ENCODE measurements around the gene EXOC4.

The EXOC4 gene

DNA sequence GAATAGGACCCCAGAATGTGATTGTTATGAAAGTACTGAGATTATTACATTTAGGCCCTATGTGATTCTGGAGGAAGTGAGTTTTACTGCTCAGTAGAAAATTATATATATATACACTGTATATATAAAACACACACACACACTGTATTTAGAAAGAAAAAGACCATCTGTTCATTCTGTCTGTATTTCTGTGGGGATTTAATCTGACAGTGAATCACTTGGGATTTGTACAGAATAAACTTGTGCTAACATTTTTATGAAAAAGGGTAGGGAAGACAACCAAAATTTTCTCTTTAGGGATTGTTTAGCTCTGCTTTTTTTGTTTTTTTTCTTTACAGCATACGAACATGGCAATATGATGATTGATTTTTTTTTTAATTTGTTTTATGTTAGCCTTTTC is 142.7 kb downstream of the EXOC4 start:
- no peak overlapping the region for H3K9ac ChIP-seq (ENCODE audit: low read length)
- no peaks in the 10 kb centered on the region for H3K9me3 ChIP-seq (ENCODE audit: low read length)
- H3K27me3 ChIP-seq (ENCODE audit: control insufficient read depth in 1 of 2, insufficient read depth in 2 of 2, low read length in 2 of 2): no peaks in the 10 kb centered on the region
- H3K36me3 ChIP-seq (ENCODE audit: insufficient read depth, low read length): no peaks in the 10 kb centered on the region
- no peak overlapping the region for H3K27ac ChIP-seq (ENCODE audit: low read depth, low read length)
- peaks cover under 1% of the 10 kb centered on the region for H3K4me1 ChIP-seq (ENCODE audit: insufficient read depth, low read length)
- H3K4me3 ChIP-seq (ENCODE audit: low read depth in 1 of 2, low read length in 2 of 2): no peak overlapping the region

GRCh38 chr7:133398506-133398905 is 145.6 kb downstream of the EXOC4 start:
- Histone ChIP-seq H3K27ac (ENCODE audit: low read depth, low read length) (no peak overlapping the region), H3K36me3 (ENCODE audit: insufficient read depth, low read length) (no peaks in the 10 kb centered on the region), H3K4me3 (ENCODE audit: low read depth in 1 of 2, low read length in 2 of 2) (no peak overlapping the region), H3K4me1 (ENCODE audit: insufficient read depth, low read length) (peaks cover 10% of the 10 kb centered on the region), H3K9ac (ENCODE audit: low read length) (no peak overlapping the region), H3K9me3 (ENCODE audit: low read length) (no peaks in the 10 kb centered on the region), H3K27me3 (ENCODE audit: control insufficient read depth in 1 of 2, insufficient read depth in 2 of 2, low read length in 2 of 2) (no peaks in the 10 kb centered on the region)

DNA sequence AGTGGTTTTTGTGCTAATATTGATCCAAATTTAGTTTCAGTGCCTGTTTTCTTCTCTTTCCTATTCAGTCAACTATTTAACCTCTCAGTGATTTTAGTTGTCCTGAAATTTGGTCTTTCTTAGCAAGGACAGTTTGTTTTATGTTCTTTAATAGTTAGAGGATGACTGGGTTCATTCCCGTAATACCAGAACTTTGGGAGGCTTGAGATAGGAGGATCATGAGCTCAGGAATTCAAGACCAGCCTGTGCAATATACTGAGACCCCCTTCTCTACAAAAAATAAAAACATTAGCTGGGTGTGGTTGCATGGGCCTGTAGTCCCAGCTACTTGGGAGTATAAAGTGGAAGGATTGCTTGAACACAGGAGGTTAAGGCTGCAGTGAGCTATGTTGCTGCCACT is 148.3 kb downstream of the EXOC4 start:
- no peak overlapping the region for H3K9ac ChIP-seq (ENCODE audit: low read length)
- no peaks in the 10 kb centered on the region for H3K27me3 ChIP-seq (ENCODE audit: control insufficient read depth in 1 of 2, insufficient read depth in 2 of 2, low read length in 2 of 2)
- H3K9me3 ChIP-seq (ENCODE audit: low read length): no peaks in the 10 kb centered on the region
- no peak overlapping the region for H3K27ac ChIP-seq (ENCODE audit: low read depth, low read length)
- no peaks in the 10 kb centered on the region for H3K36me3 ChIP-seq (ENCODE audit: insufficient read depth, low read length)
- peaks cover 10% of the 10 kb centered on the region for H3K4me1 ChIP-seq (ENCODE audit: insufficient read depth, low read length)
- H3K4me3 ChIP-seq (ENCODE audit: low read depth in 1 of 2, low read length in 2 of 2): no peak overlapping the region

DNA sequence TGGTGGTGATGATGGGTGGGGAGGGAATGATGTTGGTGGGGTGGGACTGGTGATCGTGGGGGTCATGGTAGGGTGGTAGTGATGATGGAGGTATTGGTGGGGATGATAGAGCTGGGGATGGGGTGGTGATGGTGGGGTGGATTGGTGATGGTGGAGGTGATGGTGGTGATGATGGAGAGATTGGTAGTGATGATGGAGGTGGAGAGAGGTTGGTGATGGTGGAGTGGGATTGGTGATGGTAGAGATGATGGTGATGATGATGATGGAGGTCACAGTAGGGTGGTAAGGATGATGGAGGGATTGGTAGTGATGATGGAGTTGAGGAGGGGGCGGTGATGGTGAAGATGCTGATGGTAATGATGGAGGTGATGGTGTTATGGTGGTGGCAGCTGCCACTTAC is 155.3 kb downstream of the EXOC4 start:
- Histone ChIP-seq H3K4me3 (ENCODE audit: low read depth in 1 of 2, low read length in 2 of 2) (no peak overlapping the region), H3K4me1 (ENCODE audit: insufficient read depth, low read length) (no peaks in the 10 kb centered on the region), H3K27ac (ENCODE audit: low read depth, low read length) (no peak overlapping the region), H3K9me3 (ENCODE audit: low read length) (no peaks in the 10 kb centered on the region), H3K27me3 (ENCODE audit: control insufficient read depth in 1 of 2, insufficient read depth in 2 of 2, low read length in 2 of 2) (no peaks in the 10 kb centered on the region), H3K9ac (ENCODE audit: low read length) (no peak overlapping the region), H3K36me3 (ENCODE audit: insufficient read depth, low read length) (no peaks in the 10 kb centered on the region)

DNA sequence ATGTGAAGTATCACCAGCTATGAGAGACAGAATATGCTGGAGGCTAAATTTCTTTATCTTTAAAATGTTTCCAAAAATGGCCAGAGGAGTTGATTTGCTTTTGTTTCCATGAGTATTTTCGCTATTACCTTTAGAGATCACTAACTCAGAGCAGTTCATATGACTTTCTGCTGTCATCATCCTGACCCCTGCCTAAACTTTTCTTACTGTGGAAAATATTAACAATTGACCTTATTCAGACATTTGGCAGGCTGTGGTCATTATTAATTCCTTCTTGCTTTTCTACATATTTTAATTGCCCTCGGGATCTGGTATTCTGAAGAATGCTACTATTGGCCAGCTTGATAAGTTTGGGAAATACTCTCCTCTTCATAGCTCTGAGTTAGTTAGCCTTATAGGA is 156.5 kb downstream of the EXOC4 start:
- no peak overlapping the region for H3K27ac ChIP-seq (ENCODE audit: low read depth, low read length)
- H3K27me3 ChIP-seq (ENCODE audit: control insufficient read depth in 1 of 2, insufficient read depth in 2 of 2, low read length in 2 of 2): no peaks in the 10 kb centered on the region
- no peaks in the 10 kb centered on the region for H3K4me1 ChIP-seq (ENCODE audit: insufficient read depth, low read length)
- no peak overlapping the region for H3K4me3 ChIP-seq (ENCODE audit: low read depth in 1 of 2, low read length in 2 of 2)
- H3K9me3 ChIP-seq (ENCODE audit: low read length): no peaks in the 10 kb centered on the region
- no peaks in the 10 kb centered on the region for H3K36me3 ChIP-seq (ENCODE audit: insufficient read depth, low read length)
- H3K9ac ChIP-seq (ENCODE audit: low read length): no peak overlapping the region

DNA sequence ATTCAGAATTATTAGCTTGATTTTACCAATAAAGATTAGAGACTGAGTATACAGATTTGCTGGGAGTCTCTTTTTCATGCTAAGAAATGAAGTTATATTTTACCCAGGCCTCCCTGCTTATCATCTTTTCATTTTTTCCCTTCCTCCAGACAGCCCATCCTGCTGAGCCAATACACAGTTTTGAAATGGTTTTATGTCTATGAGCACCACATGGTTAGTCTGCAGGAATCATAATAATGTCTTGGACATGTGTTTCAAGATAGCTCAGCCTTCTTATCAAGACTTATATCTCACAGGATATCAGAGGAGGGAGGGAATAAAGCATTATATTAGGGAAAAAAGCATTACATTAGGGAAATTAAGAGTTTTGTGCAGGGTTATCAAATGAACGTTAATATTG is 157.1 kb downstream of the EXOC4 start:
- no peak overlapping the region for H3K4me3 ChIP-seq (ENCODE audit: low read depth in 1 of 2, low read length in 2 of 2)
- no peak overlapping the region for H3K27ac ChIP-seq (ENCODE audit: low read depth, low read length)
- H3K4me1 ChIP-seq (ENCODE audit: insufficient read depth, low read length): no peaks in the 10 kb centered on the region
- no peaks in the 10 kb centered on the region for H3K27me3 ChIP-seq (ENCODE audit: control insufficient read depth in 1 of 2, insufficient read depth in 2 of 2, low read length in 2 of 2)
- H3K9ac ChIP-seq (ENCODE audit: low read length): no peak overlapping the region
- H3K9me3 ChIP-seq (ENCODE audit: low read length): no peaks in the 10 kb centered on the region
- H3K36me3 ChIP-seq (ENCODE audit: insufficient read depth, low read length): no peaks in the 10 kb centered on the region

DNA sequence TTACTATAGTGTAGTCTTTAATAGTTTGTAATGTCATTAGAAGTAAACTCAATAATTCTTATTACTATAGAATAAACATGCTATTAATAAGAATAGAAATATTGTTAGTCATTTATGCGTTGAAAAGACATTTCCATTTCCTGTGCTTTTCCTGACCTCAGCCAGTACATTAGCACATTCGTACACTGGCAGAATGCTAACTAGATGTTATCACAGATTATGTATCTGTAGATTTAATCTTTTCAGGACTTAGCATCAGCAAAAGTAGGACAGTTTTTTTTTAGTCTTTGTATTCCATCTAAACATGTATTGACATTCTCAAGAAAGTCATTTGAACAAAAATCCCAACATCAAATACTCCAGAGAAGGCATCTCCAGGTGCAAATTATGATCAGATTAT is 158.5 kb downstream of the EXOC4 start:
- Histone ChIP-seq H3K36me3 (ENCODE audit: insufficient read depth, low read length) (no peaks in the 10 kb centered on the region), H3K27ac (ENCODE audit: low read depth, low read length) (no peak overlapping the region)

DNA sequence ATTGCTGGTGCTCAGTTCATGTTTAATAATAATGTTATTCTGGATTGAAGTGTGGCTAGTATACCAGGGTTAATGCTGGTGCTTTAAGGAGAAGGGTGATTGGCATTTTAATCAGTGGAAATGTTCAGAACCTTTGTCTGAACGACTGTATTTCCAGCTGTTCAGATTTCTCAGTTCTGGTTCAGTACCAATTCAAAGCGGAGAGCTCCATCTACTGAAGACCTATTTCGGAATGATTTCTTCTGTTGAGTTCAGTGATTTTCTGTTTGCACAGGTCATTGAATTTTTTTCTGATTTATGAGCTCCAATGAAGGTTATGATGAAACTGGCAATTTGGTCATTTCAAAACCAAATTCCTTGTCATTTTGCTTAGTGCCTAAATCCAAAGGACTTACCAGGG is 160.1 kb downstream of the EXOC4 start:
- Histone ChIP-seq H3K36me3 (ENCODE audit: insufficient read depth, low read length) (no peaks in the 10 kb centered on the region), H3K4me1 (ENCODE audit: insufficient read depth, low read length) (no peaks in the 10 kb centered on the region), H3K4me3 (ENCODE audit: low read depth in 1 of 2, low read length in 2 of 2) (no peak overlapping the region), H3K27ac (ENCODE audit: low read depth, low read length) (no peak overlapping the region), H3K9me3 (ENCODE audit: low read length) (no peaks in the 10 kb centered on the region), H3K27me3 (ENCODE audit: control insufficient read depth in 1 of 2, insufficient read depth in 2 of 2, low read length in 2 of 2) (no peaks in the 10 kb centered on the region), H3K9ac (ENCODE audit: low read length) (no peak overlapping the region)

More for the DNA sequence above, 158.5 kb downstream of the EXOC4 start:
- Histone ChIP-seq H3K27me3 (ENCODE audit: control insufficient read depth in 1 of 2, insufficient read depth in 2 of 2, low read length in 2 of 2) (no peaks in the 10 kb centered on the region), H3K9me3 (ENCODE audit: low read length) (no peaks in the 10 kb centered on the region), H3K4me1 (ENCODE audit: insufficient read depth, low read length) (no peaks in the 10 kb centered on the region), H3K4me3 (ENCODE audit: low read depth in 1 of 2, low read length in 2 of 2) (no peak overlapping the region), H3K9ac (ENCODE audit: low read length) (no peak overlapping the region)

GRCh38 chr7:133419041-133419440 is 166.2 kb downstream of the EXOC4 start:
- no peaks in the 10 kb centered on the region for H3K9me3 ChIP-seq (ENCODE audit: low read length)
- no peaks in the 10 kb centered on the region for H3K4me1 ChIP-seq (ENCODE audit: insufficient read depth, low read length)
- H3K36me3 ChIP-seq (ENCODE audit: insufficient read depth, low read length): no peaks in the 10 kb centered on the region
- no peak overlapping the region for H3K9ac ChIP-seq (ENCODE audit: low read length)
- no peak overlapping the region for H3K4me3 ChIP-seq (ENCODE audit: low read depth in 1 of 2, low read length in 2 of 2)
- H3K27me3 ChIP-seq (ENCODE audit: control insufficient read depth in 1 of 2, insufficient read depth in 2 of 2, low read length in 2 of 2): no peaks in the 10 kb centered on the region
- H3K27ac ChIP-seq (ENCODE audit: low read depth, low read length): no peak overlapping the region

DNA sequence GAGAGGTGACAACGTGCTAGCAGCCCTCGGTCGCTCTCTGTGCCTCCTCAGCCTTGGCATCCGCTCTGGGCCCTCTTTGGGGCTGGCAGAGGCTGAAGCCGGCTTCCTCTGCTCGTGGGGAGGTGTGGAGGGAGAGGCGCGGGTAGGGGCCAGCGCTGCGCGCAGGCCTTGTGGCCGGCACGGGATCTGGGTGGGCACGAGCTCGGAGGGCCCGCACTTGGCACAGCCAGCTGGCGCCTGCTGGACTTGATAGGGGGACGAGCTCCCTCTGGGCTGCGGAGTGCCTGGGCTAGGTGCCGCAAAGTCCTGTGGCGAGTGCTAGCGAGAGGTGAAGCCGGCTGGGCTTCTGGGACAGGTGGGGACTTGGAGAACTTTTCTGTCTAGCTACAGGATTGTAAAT is 170.7 kb downstream of the EXOC4 start:
- Histone ChIP-seq H3K9me3 (ENCODE audit: low read length) (no peaks in the 10 kb centered on the region), H3K4me3 (ENCODE audit: low read depth in 1 of 2, low read length in 2 of 2) (no peak overlapping the region), H3K9ac (ENCODE audit: low read length) (no peak overlapping the region), H3K4me1 (ENCODE audit: insufficient read depth, low read length) (no peaks in the 10 kb centered on the region), H3K27ac (ENCODE audit: low read depth, low read length) (no peak overlapping the region), H3K36me3 (ENCODE audit: insufficient read depth, low read length) (no peaks in the 10 kb centered on the region), H3K27me3 (ENCODE audit: control insufficient read depth in 1 of 2, insufficient read depth in 2 of 2, low read length in 2 of 2) (no peaks in the 10 kb centered on the region)

GRCh38 chr7:133428326-133428725 is 175.4 kb downstream of the EXOC4 start:
- Histone ChIP-seq H3K9ac (ENCODE audit: low read length) (no peak overlapping the region), H3K9me3 (ENCODE audit: low read length) (no peaks in the 10 kb centered on the region), H3K4me3 (ENCODE audit: low read depth in 1 of 2, low read length in 2 of 2) (no peak overlapping the region), H3K4me1 (ENCODE audit: insufficient read depth, low read length) (no peaks in the 10 kb centered on the region), H3K36me3 (ENCODE audit: insufficient read depth, low read length) (no peaks in the 10 kb centered on the region), H3K27ac (ENCODE audit: low read depth, low read length) (no peak overlapping the region), H3K27me3 (ENCODE audit: control insufficient read depth in 1 of 2, insufficient read depth in 2 of 2, low read length in 2 of 2) (no peaks in the 10 kb centered on the region)

- Histone ChIP-seq H3K9me3 (ENCODE audit: low read length) (no peaks in the 10 kb centered on the region), H3K4me3 (ENCODE audit: low read depth in 1 of 2, low read length in 2 of 2) (no peak overlapping the region), H3K27ac (ENCODE audit: low read depth, low read length) (no peak overlapping the region), H3K9ac (ENCODE audit: low read length) (no peak overlapping the region), H3K36me3 (ENCODE audit: insufficient read depth, low read length) (no peaks in the 10 kb centered on the region), H3K27me3 (ENCODE audit: control insufficient read depth in 1 of 2, insufficient read depth in 2 of 2, low read length in 2 of 2) (no peaks in the 10 kb centered on the region), H3K4me1 (ENCODE audit: insufficient read depth, low read length) (no peaks in the 10 kb centered on the region)
These were observed 176.0 kb downstream of the EXOC4 start for GRCh38 chr7:133428876-133429275.

All from muscle layer of colon (tissue), 2 donors.